MCF 10A (cell line): ENCODE measurements around the gene MIDN. TPM values are rescaled to one million over a fixed set of nuclear protein-coding genes. Genes with fewer than 3 reads are reported as not detected.

Source experiments
- BruUV-seq: library from RNA; stranded (reverse); fragments of 400-500 nt; replicated peaks from 2 replicates; lab custom pipeline; 2021; lab: Mats Ljungman, UMichigan
- CTCF ChIA-PET: fragments of 300-600 bp; sonication (Branson Sonifier 250); formaldehyde crosslinking; extraction: SDS; loops from one replicate; lab custom pipeline; 2021; ENCODE audit warnings: antibody characterized with exemption, inconsistent platforms; lab: Yijun Ruan, JAX
- POLR2A ChIA-PET: fragments of 300-600, 350-650 bp; sonication (Branson Sonifier 250); formaldehyde crosslinking; extraction: SDS; loops from one replicate; lab custom pipeline; 2020; ENCODE audit warnings: antibody characterized with exemption, inconsistent platforms; lab: Yijun Ruan, JAX
- DNase-seq: peaks from one replicate; pipeline ENCODE4 v3.0.0-alpha.2; 2018; ENCODE audit not compliant: unreplicated experiment
- H3K27ac Mint-ChIP-seq: one replicate; pipeline ENCODE4 v1.8.0; 2022; ENCODE audit warnings: mild to moderate bottlenecking, low read depth, mixed read lengths; ENCODE audit not compliant: unreplicated experiment
- H3K27me3 Mint-ChIP-seq: one replicate; pipeline ENCODE4 v1.8.0; 2022; ENCODE audit warnings: mixed read lengths; ENCODE audit not compliant: insufficient read depth, unreplicated experiment
- H3K36me3 Mint-ChIP-seq: one replicate; pipeline ENCODE4 v1.8.0; 2022; ENCODE audit warnings: mild to moderate bottlenecking, moderate library complexity, mixed read lengths; ENCODE audit not compliant: insufficient read depth, unreplicated experiment
- H3K4me1 Mint-ChIP-seq: one replicate; pipeline ENCODE4 v1.8.0; 2022; ENCODE audit warnings: mixed read lengths; ENCODE audit not compliant: insufficient read depth, unreplicated experiment
- H3K4me3 Mint-ChIP-seq: one replicate; pipeline ENCODE4 v1.8.0; 2022; ENCODE audit warnings: mild to moderate bottlenecking, moderate library complexity, mixed read lengths; ENCODE audit not compliant: unreplicated experiment
- H3K9me3 Mint-ChIP-seq: one replicate; pipeline ENCODE4 v1.8.0; 2022; ENCODE audit warnings: mixed read lengths; ENCODE audit not compliant: unreplicated experiment
- CTCF ChIP-seq: fragments of 200-600 bp; IDR thresholded peaks from one replicate; pipeline ENCODE4 v1.8.0; 2022; ENCODE audit warnings: antibody characterized with exemption, mild to moderate bottlenecking; ENCODE audit not compliant: unreplicated experiment
- intact Hi-C: fragments of 100-400 bp; cut with micrococcal nuclease; formaldehyde crosslinking; loops from 2 replicates; pipeline ENCODE4 v1.14.1; 2022
- total RNA-seq: library from RNA; stranded (reverse); gene quantifications from 2 replicates; pipeline ENCODE4 v1.2.3, GENCODE V29; 2022

Gene MIDN
- total RNA-seq, 1 experiment from 2014 or later: 73.6 TPM

GRCh38 chr19:1252221-1252820, 3.9 kb downstream of the MIDN start:
- CTCF ChIA-PET: interaction anchor here (0.7 to 1.9 kb wide), 4 partner anchors 8 to 14 kb away, joined by 3 to 19 read pairs (median 12); no protein-coding TSS in a partner anchor
- TF ChIP-seq CTCF: no peak
- Mint-ChIP-seq H3K27ac (peak overlapping the region; percentile 86), H3K4me1 (peaks cover 7% of the 10 kb centered on the region), H3K4me3 (peak overlapping the region; percentile 86), H3K27me3 (no peaks in the 10 kb centered on the region), H3K9me3 (no peaks in the 10 kb centered on the region), H3K36me3 (peaks cover 69% of the 10 kb centered on the region)
- no TSS peak for BruUV-seq
- peak; percentile 99 for DNase-seq
- intact Hi-C loops: no loop called here
- POLR2A ChIA-PET: interaction anchor here (0.6 to 2.9 kb wide), 27 partner anchors 7 to 589 kb away, joined by 3 to 89 read pairs (median 4); partner anchors contain the start of genes ATP5F1D, CIRBP, CNN2 and FAM174C

GRCh38 chr19:1252821-1253513, 4.6 kb downstream of the MIDN start:
- H3K4me1 Mint-ChIP-seq: peaks cover 14% of the 10 kb centered on the region
- peak overlapping the region; percentile 86 for H3K4me3 Mint-ChIP-seq
- CTCF ChIA-PET: interaction anchor here (0.6 to 1.9 kb wide), 4 partner anchors 9 to 238 kb away, joined by 3 to 19 read pairs (median 12); partner anchors contain the start of gene REEP6
- no peaks in the 10 kb centered on the region for H3K9me3 Mint-ChIP-seq
- DNase-seq: peak; percentile 99
- H3K27me3 Mint-ChIP-seq: no peaks in the 10 kb centered on the region
- POLR2A ChIA-PET: interaction anchor here (0.5 to 2.9 kb wide), 27 partner anchors 9 to 590 kb away, joined by 3 to 89 read pairs (median 4); partner anchors contain the start of genes ATP5F1D, CIRBP, CNN2 and FAM174C
- BruUV-seq: no TSS peak
- intact Hi-C loops: no loop called here
- peak overlapping the region; percentile 86 for H3K27ac Mint-ChIP-seq
- peaks cover 76% of the 10 kb centered on the region for H3K36me3 Mint-ChIP-seq
- TF ChIP-seq CTCF: no peak

- DNase-seq: no peak
- Mint-ChIP-seq H3K4me3 (peak overlapping the region; percentile 86), H3K27me3 (no peaks in the 10 kb centered on the region), H3K36me3 (peaks cover 82% of the 10 kb centered on the region), H3K9me3 (no peaks in the 10 kb centered on the region), H3K4me1 (peaks cover 14% of the 10 kb centered on the region), H3K27ac (peak overlapping the region; percentile 86)
- POLR2A ChIA-PET: interaction anchor here (0.5 to 2.9 kb wide), 22 partner anchors 9 to 591 kb away, joined by 3 to 89 read pairs (median 4); partner anchors contain the start of genes ATP5F1D, CIRBP, FAM174C and RNF126
- BruUV-seq: no TSS peak
- CTCF ChIA-PET: interaction anchor here (0.6 to 1.9 kb wide), 4 partner anchors 10 to 237 kb away, joined by 3 to 19 read pairs (median 12); partner anchors contain the start of gene REEP6
- intact Hi-C loops: no loop called here
- no peak for TF ChIP-seq CTCF
Measured at GRCh38 chr19:1253514-1254080, 5.2 kb downstream of the MIDN start.
